Stomach (tissue), 9 donors: ENCODE measurements around the gene UBXN1. TPM values are rescaled to one million over a fixed set of nuclear protein-coding genes. Genes with fewer than 3 reads are reported as not detected.
A peak's percentile ranks its signal among the peaks of the same experiment; 100 is the strongest.

Experiments used
- DNase-seq, 2 donors: peaks; one replicate each; pipeline versions ENCODE4 v3.0.0 to v3.0.0-alpha.2; 2013 to 2019
- H3K27ac ChIP-seq, 5 donors: fragments of 200-600 bp in 4 of 5; sonication (generic) in 4 of 5; one replicate each; pipeline ENCODE4 v1.5.1; 2013 to 2019; ENCODE audit warnings: mild to moderate bottlenecking in 1 of 5, moderate library complexity in 1 of 5
- H3K27me3 ChIP-seq, 3 donors: fragments of 200-600 bp; sonication (generic); one replicate each; pipeline ENCODE4 v1.5.1; 2017 to 2019; ENCODE audit warnings: mixed run types in 1 of 3
- H3K36me3 ChIP-seq, 4 donors: fragments of 200-600 bp; sonication (generic); 1 replicate in 3 of 4; 2 replicates in 1 of 4; pipeline ENCODE4 v1.5.1; 2016 to 2019
- H3K4me1 ChIP-seq, 4 donors: fragments of 200-600 bp; sonication (generic); one replicate each; pipeline ENCODE4 v1.5.1; 2016 to 2019
- H3K4me3 ChIP-seq, 4 donors: fragments of 200-600 bp; sonication (generic) in 3 of 4; one replicate each; pipeline ENCODE4 v1.5.1; 2016 to 2019; ENCODE audit warnings: mild to moderate bottlenecking in 1 of 4
- H3K9me3 ChIP-seq, 4 donors: fragments of 200-600 bp; sonication (generic); one replicate each; pipeline ENCODE4 v1.5.1; 2016 to 2019
- EP300 ChIP-seq: sonication (generic); formaldehyde crosslinking; IDR thresholded peaks from one replicate; pipeline ENCODE4 v1.6.1; 2017; ENCODE audit warnings: antibody characterized with exemption
- POLR2A ChIP-seq, 4 donors: fragments of 450-650 bp; IDR thresholded peaks; one replicate each; pipeline ENCODE4 v1.6.1; 2016; ENCODE audit warnings: antibody characterized with exemption in 4 of 4, control low read depth in 2 of 4, mild to moderate bottlenecking in 1 of 4, moderate library complexity in 1 of 4
- POLR2AphosphoS5 ChIP-seq, 3 donors: sonication (generic); formaldehyde crosslinking; IDR thresholded peaks; one replicate each; pipeline ENCODE4 v1.6.1; 2016; ENCODE audit warnings: antibody characterized with exemption in 3 of 3
- WGBS, 5 donors: extraction: QIAGEN DNeasy Blood & Tissue Kit in 3 of 5; methylation state at CpG; one replicate each; pipeline versions ENCODE4 v1.1.5 to v1.1.7; 2013 to 2018; 5-methylcytosine and 5-hydroxymethylcytosine counted together
- intact Hi-C: fragments of 100-400 bp; cut with DNase I; formaldehyde crosslinking; loops from one replicate; pipeline ENCODE4 v1.15.1; 2023; ENCODE audit warnings: low total_unique reads
- polyA plus RNA-seq, 3 donors: library from polyadenylated mRNA; stranded (reverse); fragments of 200-250 nt; gene quantifications; one replicate each; pipeline ENCODE4 v1.2.3, GENCODE V29; 2013
- total RNA-seq, 5 donors: library from RNA; depleted of rRNA; stranded (reverse); fragments of >200 nt; gene quantifications; one replicate each; pipeline versions ENCODE4 v1.1.0 to v1.2.3, GENCODE V29; 2014 to 2016
- TF ChIP-seq, protein P1 (sequence below), 7 experiments: fragments of 450-650 bp in 4 of 7; fragments of 200-600 bp in 3 of 7; sonication (generic) in 3 of 7; IDR thresholded peaks; one replicate each; pipeline ENCODE4 v1.5.1; 2016 to 2019; ENCODE audit warnings: antibody characterized with exemption in 7 of 7, control low read depth in 2 of 7, mild to moderate bottlenecking in 1 of 7
- donor health status: healthy with polysubstance abuse.
- donor health status: Bipolar disorder and iron deficiency.
- donor health status: healthy.

The UBXN1 gene
- total and polyA plus RNA-seq, 8 donors: 78.6 to 236 (median 163) TPM

DNA sequence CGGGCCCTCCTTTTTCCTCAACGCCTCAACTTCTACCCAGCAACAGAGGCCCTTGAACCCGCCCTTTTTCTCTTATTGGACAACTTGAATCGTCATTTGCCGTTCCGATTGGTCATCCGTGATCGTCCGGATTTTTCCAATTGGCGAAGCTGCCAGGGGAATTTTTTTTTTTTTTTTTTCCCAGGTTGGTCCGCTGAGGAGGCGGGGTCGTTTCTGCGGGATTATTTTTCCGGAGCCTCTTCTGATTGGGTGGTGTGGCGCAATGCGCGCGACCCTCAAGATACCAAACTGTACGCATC lies 48.9 kb upstream of the UBXN1 start:
- DNase-seq: peak; percentile 86 to 98
- no peaks in the 10 kb centered on the region for H3K9me3 ChIP-seq
- peaks cover 17 to 35% (median 29%) of the 10 kb centered on the region in 4 donors for H3K36me3 ChIP-seq
- H3K4me3 ChIP-seq: peak overlapping the region; percentile 88 to 99 (median 93)
- peak overlapping the region; percentile 90 to 99 (median 95) for H3K27ac ChIP-seq
- TF ChIP-seq POLR2A (IDR thresholded peaks at IDR 0.05) (no peak), EP300 (no peak), POLR2AphosphoS5 (IDR thresholded peaks at IDR 0.05) (no peak)
- TF ChIP-seq, protein P1, sequence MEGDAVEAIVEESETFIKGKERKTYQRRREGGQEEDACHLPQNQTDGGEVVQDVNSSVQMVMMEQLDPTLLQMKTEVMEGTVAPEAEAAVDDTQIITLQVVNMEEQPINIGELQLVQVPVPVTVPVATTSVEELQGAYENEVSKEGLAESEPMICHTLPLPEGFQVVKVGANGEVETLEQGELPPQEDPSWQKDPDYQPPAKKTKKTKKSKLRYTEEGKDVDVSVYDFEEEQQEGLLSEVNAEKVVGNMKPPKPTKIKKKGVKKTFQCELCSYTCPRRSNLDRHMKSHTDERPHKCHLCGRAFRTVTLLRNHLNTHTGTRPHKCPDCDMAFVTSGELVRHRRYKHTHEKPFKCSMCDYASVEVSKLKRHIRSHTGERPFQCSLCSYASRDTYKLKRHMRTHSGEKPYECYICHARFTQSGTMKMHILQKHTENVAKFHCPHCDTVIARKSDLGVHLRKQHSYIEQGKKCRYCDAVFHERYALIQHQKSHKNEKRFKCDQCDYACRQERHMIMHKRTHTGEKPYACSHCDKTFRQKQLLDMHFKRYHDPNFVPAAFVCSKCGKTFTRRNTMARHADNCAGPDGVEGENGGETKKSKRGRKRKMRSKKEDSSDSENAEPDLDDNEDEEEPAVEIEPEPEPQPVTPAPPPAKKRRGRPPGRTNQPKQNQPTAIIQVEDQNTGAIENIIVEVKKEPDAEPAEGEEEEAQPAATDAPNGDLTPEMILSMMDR (IDR thresholded peaks at IDR 0.05): no peak
- H3K4me1 ChIP-seq: peaks cover 35 to 72% (median 57%) of the 10 kb centered on the region in 4 donors
- WGBS, 5 donors: 0 to 1% (median 0%) methylated on average over 20 of the region's 20 CpGs
- no peaks in the 10 kb centered on the region for H3K27me3 ChIP-seq
- intact Hi-C loops: no loop called here

DNA sequence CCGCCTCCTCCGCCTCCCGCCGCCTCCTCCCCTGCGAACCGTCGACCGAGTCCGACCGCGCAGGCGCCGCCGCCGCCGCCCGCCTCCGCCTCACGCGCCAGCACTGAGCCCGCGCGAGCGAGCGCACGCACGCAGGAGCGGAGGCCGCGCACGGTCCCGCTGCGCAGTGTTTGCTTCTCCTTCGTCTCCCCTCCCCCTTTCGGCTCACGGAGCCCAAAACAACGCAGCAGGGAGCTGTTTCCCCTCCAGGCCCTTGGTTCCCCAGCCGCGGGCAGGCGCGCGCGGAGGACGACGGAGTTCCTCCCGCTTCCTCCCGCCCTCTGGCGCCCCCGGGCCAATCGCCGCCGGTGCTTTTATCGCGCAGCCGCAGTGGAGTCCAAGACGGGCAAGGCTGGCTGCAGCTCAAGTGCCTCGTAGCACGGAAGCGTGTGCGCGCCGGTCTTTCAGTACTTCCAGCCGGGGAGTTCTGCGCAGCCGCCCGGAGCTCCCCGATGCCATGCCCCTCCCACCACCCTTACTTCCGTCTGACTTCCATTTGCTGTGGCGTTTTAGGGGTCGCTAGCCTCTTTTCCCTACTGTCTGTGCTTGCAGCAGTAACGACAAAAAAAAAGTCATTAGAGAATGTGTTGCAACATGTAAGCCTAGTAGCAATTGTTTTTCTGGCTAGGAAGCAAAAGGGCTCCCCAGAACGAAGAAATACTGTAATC lies 48.4 kb upstream of the UBXN1 start, which contains the start of gene HNRNPUL2:
Gene HNRNPUL2, minus strand, starts transcription at position 293 of the 707 bp plus-strand sequence. CDS start 301 bp downstream, outside the sequence.
- TF ChIP-seq EP300 (no peak), POLR2A (IDR thresholded peaks at IDR 0.05) (peak in 1 of 4 donors; percentile 81), POLR2AphosphoS5 (IDR thresholded peaks at IDR 0.05) (peak; percentile 78 to 96 (median 93))
- TF ChIP-seq, protein P1 (IDR thresholded peaks at IDR 0.05): no peak
- no peaks in the 10 kb centered on the region for H3K27me3 ChIP-seq
- H3K27ac ChIP-seq: peak within 1 kb of the TSS; percentile 90 to 99 (median 95)
- H3K9me3 ChIP-seq: no peaks in the 10 kb centered on the region
- peak; percentile 99 to 100 for DNase-seq
- intact Hi-C loops: no loop called here
- peaks cover 22 to 36% (median 32%) of the 10 kb centered on the region in 4 donors for H3K36me3 ChIP-seq
- WGBS, 5 donors: 0 to 1% (median 0%) methylated on average over 48 to 72 of the region's 72 CpGs
- H3K4me3 ChIP-seq: peak within 1 kb of the TSS; percentile 88 to 99 (median 93)
- peaks cover 35 to 72% (median 58%) of the 10 kb centered on the region in 4 donors for H3K4me1 ChIP-seq

DNA sequence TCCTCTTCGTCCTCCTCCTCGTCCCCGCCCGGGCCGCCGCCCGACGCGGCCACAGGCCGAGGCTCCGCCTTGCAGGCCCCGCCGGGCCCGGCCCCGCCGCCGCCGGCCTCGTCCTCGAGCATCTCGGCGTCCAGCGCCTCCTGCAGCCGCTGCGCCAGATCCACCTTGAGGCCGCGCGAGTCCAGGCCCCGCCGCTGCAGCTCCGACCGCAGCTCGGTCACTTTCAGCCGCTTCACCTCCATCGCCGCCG lies 48.0 kb upstream of the UBXN1 start:
- H3K27me3 ChIP-seq: no peaks in the 10 kb centered on the region
- peak overlapping the region; percentile 90 to 99 (median 95) for H3K27ac ChIP-seq
- intact Hi-C loops: no loop called here
- H3K36me3 ChIP-seq: peaks cover 27 to 37% (median 37%) of the 10 kb centered on the region in 4 donors
- 0 to 1% (median 0%) methylated on average over 1 to 37 of the region's 37 CpGs for WGBS, 5 donors
- H3K9me3 ChIP-seq: no peaks in the 10 kb centered on the region
- H3K4me1 ChIP-seq: peaks cover 35 to 73% (median 57%) of the 10 kb centered on the region in 4 donors
- H3K4me3 ChIP-seq: peak overlapping the region; percentile 88 to 99 (median 93)
- TF ChIP-seq EP300 (no peak), POLR2AphosphoS5 (IDR thresholded peaks at IDR 0.05) (no peak), POLR2A (IDR thresholded peaks at IDR 0.05) (no peak)
- TF ChIP-seq, protein P1 (IDR thresholded peaks at IDR 0.05): no peak
- no peak for DNase-seq

DNA sequence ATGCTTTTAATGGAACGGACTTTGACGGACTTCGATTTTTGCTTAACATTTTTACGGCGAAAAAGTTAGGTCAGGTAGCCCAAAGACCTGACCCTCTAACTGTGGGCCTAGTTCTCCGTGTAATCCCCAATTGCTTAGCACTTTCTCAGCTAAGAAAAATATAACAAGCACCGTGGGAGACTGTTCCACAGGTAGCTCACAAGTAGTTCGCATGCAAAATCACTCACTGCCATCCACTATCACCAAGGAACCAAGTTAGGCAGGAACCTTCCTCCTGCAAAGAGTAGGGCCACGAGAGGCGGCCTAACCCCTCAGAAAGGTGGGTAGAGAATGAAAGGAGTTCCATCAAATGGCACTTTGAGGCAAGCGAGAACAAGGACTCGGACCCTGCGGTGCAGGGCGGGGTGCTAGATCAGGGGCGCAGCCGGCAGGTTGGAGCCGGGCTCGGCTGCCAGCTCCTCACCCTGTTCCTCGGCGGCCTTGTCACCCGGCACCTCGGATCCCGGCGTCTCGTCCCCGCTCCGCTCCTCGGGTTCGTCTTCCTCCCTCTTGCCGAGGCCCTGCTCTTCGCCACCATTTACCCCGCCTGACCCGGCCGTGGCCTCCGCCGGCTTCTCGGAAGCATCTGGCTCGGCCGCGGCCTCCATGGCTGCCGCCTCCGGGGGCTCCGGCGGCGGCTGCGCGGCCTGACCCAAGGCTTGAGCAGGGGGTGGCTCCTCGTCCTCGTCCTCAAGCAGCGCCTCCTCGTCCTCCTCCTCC lies 47.5 kb upstream of the UBXN1 start:
- Histone ChIP-seq H3K4me1 (peaks cover 32 to 71% (median 55%) of the 10 kb centered on the region in 4 donors), H3K27me3 (no peaks in the 10 kb centered on the region), H3K36me3 (peaks cover 29 to 38% (median 38%) of the 10 kb centered on the region in 4 donors), H3K9me3 (no peaks in the 10 kb centered on the region), H3K27ac (peak overlapping the region; percentile 90 to 99 (median 95)), H3K4me3 (peak overlapping the region; percentile 88 to 99 (median 93))
- DNase-seq: no peak
- intact Hi-C loops: no loop called here
- TF ChIP-seq EP300 (no peak), POLR2A (IDR thresholded peaks at IDR 0.05) (no peak), POLR2AphosphoS5 (IDR thresholded peaks at IDR 0.05) (no peak)
- TF ChIP-seq, protein P1 (IDR thresholded peaks at IDR 0.05): no peak
- WGBS, 5 donors: 0 to 1% (median 0%) methylated on average over 10 to 51 of the region's 51 CpGs
